GM19025 (cell line): ENCODE data around the gene DDX39A.
"Not testable (repeated sequence)": the region's sequence is repeated elsewhere in the genome, so short reads cannot be mapped to it uniquely, and the experiment has no call there.

Source experiments
- ATAC-seq: cut with Tn5 transposase; IDR thresholded peaks from one replicate; pipeline ENCODE4 v1.9.1; 2021; ENCODE audit warnings: mild to moderate bottlenecking, low read depth, moderate library complexity; ENCODE audit not compliant: unreplicated experiment

Gene DDX39A

DNA sequence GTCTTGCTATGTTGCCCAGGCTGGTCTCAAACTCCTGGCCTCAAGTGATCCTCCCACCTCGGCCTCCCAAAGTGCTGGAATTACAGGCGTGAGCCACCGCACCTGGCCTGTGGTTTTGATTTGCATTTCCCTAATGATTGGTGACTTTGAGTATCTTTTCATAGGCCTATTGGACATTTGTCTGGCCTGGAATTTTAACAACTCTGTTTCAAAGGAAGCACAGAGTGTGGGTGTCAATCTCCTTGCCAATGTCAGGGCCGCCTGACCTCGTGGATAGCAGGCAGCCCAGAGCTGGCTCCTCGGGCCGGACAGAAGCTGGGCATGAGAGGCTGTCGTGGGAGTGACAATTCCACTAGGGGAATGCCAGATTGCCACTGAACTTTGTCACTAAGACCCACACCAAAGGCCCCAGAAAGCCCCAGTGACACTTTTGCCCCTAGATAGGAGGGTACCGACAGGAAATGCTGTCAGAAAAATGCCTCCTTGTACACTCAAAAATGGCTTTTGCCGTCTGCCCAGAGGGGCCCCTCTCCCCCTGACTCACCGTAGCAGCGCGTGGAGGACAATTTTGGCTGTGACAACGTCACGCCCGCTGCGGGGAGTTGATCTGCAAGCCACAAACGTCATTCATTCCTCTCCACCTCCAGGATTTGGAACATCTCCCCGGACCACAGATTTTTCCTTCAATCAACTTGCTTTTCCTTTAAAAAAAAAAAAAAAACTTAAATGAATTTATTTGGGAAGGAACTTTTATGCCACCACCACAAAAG lies 49.6 kb downstream of the DDX39A start:
- no peak for ATAC-seq

GRCh38 chr19:14368011-14368513 lies 51.1 kb downstream of the DDX39A start:
- no peak for ATAC-seq

DNA sequence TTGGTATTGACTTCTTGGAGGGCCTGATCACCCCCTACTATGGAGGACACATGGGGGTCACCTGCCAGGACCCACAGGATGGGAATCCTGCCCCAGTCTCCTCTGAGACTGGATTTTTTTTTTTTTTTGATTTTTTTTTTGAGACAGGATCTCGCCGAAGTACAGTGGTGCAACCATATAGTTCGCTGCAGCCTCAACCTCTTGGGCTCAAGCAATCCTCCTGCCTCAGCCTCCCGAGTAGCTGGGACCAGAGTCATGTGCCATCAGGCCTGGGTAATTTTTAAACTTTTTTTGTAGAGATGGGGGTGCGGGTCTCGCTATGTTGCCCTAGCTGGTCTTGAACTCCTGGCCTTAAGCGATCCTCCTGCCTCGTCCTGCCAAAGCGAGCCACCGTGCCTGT lies 52.1 kb downstream of the DDX39A start:
- ATAC-seq, result no peak

DNA sequence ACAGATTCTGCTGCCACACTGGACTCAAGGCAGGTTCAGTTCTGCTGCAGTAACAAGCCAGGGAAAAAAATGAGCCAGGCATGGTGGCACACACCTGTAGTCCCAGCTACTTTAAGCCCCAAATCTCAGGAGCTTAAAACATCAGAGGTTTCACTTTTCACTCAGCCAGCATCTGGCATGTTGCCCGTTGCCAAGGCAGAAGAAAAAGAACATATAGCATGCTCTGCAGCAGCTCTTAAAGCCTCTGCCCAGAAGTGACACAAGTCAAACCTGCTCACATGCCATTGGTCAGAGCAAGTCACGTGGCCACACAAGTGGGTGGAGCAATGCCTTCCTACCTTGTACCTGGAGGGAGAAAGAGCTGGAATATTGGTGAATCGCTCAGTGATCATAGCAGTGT lies 52.6 kb downstream of the DDX39A start:
- no peak for ATAC-seq

GRCh38 chr19:14364098-14364443 lies 55.1 kb downstream of the DDX39A start:
- not testable (repeated sequence) for ATAC-seq

- no peak for ATAC-seq
Measured at GRCh38 chr19:14363183-14364097, 55.7 kb downstream of the DDX39A start.

GRCh38 chr19:14361824-14362223 lies 57.3 kb downstream of the DDX39A start:
- ATAC-seq, result no peak
